MCF 10A (cell line): ENCODE results near the gene USP40. TPM values are rescaled to one million over a fixed set of nuclear protein-coding genes. Genes with fewer than 3 reads are reported as not detected.

ENCODE experiments used
- BruUV-seq: library from RNA; stranded (reverse); fragments of 400-500 nt; replicated peaks from 2 replicates; lab custom pipeline; 2021; lab: Mats Ljungman, UMichigan
- CTCF ChIA-PET: fragments of 300-600 bp; sonication (Branson Sonifier 250); formaldehyde crosslinking; extraction: SDS; loops from one replicate; lab custom pipeline; 2021; ENCODE audit warnings: antibody characterized with exemption, inconsistent platforms; lab: Yijun Ruan, JAX
- POLR2A ChIA-PET: fragments of 300-600, 350-650 bp; sonication (Branson Sonifier 250); formaldehyde crosslinking; extraction: SDS; loops from one replicate; lab custom pipeline; 2020; ENCODE audit warnings: antibody characterized with exemption, inconsistent platforms; lab: Yijun Ruan, JAX
- DNase-seq: peaks from one replicate; pipeline ENCODE4 v3.0.0-alpha.2; 2018; ENCODE audit not compliant: unreplicated experiment
- H3K27ac Mint-ChIP-seq: one replicate; pipeline ENCODE4 v1.8.0; 2022; ENCODE audit warnings: mild to moderate bottlenecking, low read depth, mixed read lengths; ENCODE audit not compliant: unreplicated experiment
- H3K27me3 Mint-ChIP-seq: one replicate; pipeline ENCODE4 v1.8.0; 2022; ENCODE audit warnings: mixed read lengths; ENCODE audit not compliant: insufficient read depth, unreplicated experiment
- H3K36me3 Mint-ChIP-seq: one replicate; pipeline ENCODE4 v1.8.0; 2022; ENCODE audit warnings: mild to moderate bottlenecking, moderate library complexity, mixed read lengths; ENCODE audit not compliant: insufficient read depth, unreplicated experiment
- H3K4me1 Mint-ChIP-seq: one replicate; pipeline ENCODE4 v1.8.0; 2022; ENCODE audit warnings: mixed read lengths; ENCODE audit not compliant: insufficient read depth, unreplicated experiment
- H3K4me3 Mint-ChIP-seq: one replicate; pipeline ENCODE4 v1.8.0; 2022; ENCODE audit warnings: mild to moderate bottlenecking, moderate library complexity, mixed read lengths; ENCODE audit not compliant: unreplicated experiment
- H3K9me3 Mint-ChIP-seq: one replicate; pipeline ENCODE4 v1.8.0; 2022; ENCODE audit warnings: mixed read lengths; ENCODE audit not compliant: unreplicated experiment
- intact Hi-C: fragments of 100-400 bp; cut with micrococcal nuclease; formaldehyde crosslinking; loops from 2 replicates; pipeline ENCODE4 v1.14.1; 2022
- total RNA-seq: library from RNA; stranded (reverse); gene quantifications from 2 replicates; pipeline ENCODE4 v1.2.3, GENCODE V29; 2022
- TF ChIP-seq, protein P1 (sequence below): fragments of 200-600 bp; IDR thresholded peaks from one replicate; pipeline ENCODE4 v1.8.0; 2022; ENCODE audit warnings: antibody characterized with exemption, mild to moderate bottlenecking; ENCODE audit not compliant: unreplicated experiment

The USP40 gene
- total RNA-seq, 1 experiment from 2014 or later: 56.3 TPM

GRCh38 chr2:233553366-233553765, 13.2 kb downstream of the USP40 start:
- Mint-ChIP-seq H3K27me3 (no peaks in the 10 kb centered on the region), H3K9me3 (no peaks in the 10 kb centered on the region), H3K4me3 (no peak overlapping the region), H3K36me3 (peaks cover 80% of the 10 kb centered on the region), H3K4me1 (peaks cover 8% of the 10 kb centered on the region), H3K27ac (no peak overlapping the region)
- no peak for DNase-seq
- TF ChIP-seq, protein P1, sequence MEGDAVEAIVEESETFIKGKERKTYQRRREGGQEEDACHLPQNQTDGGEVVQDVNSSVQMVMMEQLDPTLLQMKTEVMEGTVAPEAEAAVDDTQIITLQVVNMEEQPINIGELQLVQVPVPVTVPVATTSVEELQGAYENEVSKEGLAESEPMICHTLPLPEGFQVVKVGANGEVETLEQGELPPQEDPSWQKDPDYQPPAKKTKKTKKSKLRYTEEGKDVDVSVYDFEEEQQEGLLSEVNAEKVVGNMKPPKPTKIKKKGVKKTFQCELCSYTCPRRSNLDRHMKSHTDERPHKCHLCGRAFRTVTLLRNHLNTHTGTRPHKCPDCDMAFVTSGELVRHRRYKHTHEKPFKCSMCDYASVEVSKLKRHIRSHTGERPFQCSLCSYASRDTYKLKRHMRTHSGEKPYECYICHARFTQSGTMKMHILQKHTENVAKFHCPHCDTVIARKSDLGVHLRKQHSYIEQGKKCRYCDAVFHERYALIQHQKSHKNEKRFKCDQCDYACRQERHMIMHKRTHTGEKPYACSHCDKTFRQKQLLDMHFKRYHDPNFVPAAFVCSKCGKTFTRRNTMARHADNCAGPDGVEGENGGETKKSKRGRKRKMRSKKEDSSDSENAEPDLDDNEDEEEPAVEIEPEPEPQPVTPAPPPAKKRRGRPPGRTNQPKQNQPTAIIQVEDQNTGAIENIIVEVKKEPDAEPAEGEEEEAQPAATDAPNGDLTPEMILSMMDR: no peak
- BruUV-seq: no TSS peak
- ChIA-PET CTCF (interaction anchor here (0.6 kb wide), 2 partner anchors 38 to 47 kb away, joined by 3 read pairs; no protein-coding TSS in a partner anchor), POLR2A (interaction anchor here (1.1 to 4.8 kb wide), 3 partner anchors 12 to 138 kb away, joined by 3 to 35 read pairs (median 3); partner anchors contain the start of gene USP40)
- intact Hi-C loops: loop anchor here (10.0 kb wide), 1 partner anchor 59 kb away; no protein-coding TSS in a partner anchor

- Mint-ChIP-seq H3K4me1 (no peaks in the 10 kb centered on the region), H3K27me3 (no peaks in the 10 kb centered on the region), H3K4me3 (no peak overlapping the region), H3K36me3 (peaks cover 79% of the 10 kb centered on the region), H3K27ac (no peak overlapping the region), H3K9me3 (no peaks in the 10 kb centered on the region)
- DNase-seq: no peak
- no TSS peak for BruUV-seq
- TF ChIP-seq, protein P1: no peak
- CTCF ChIA-PET: interaction anchor here (0.6 to 2.0 kb wide), 2 partner anchors 160 to 252 kb away, joined by 3 to 7 read pairs; no protein-coding TSS in a partner anchor
- intact Hi-C loops: loop anchor here (10.0 kb wide), 1 partner anchor 57 kb away; no protein-coding TSS in a partner anchor
- POLR2A ChIA-PET: interaction anchor here (0.6 to 4.8 kb wide), 3 partner anchors 12 to 39 kb away, joined by 3 to 35 read pairs (median 4); partner anchors contain the start of gene USP40
Observed at GRCh38 chr2:233551491-233551890, 15.1 kb downstream of the USP40 start.

GRCh38 chr2:233546774-233547173, 19.8 kb downstream of the USP40 start:
- intact Hi-C loops: no loop called here
- H3K9me3 Mint-ChIP-seq: no peaks in the 10 kb centered on the region
- H3K36me3 Mint-ChIP-seq: peaks cover 65% of the 10 kb centered on the region
- H3K4me3 Mint-ChIP-seq: no peak overlapping the region
- TF ChIP-seq, protein P1: no peak
- no TSS peak for BruUV-seq
- DNase-seq: no peak
- ChIA-PET CTCF (interaction anchor here (0.5 kb wide), 1 partner anchor 731 kb away, joined by 3 read pairs; no protein-coding TSS in a partner anchor), POLR2A (interaction anchor here (0.7 to 2.0 kb wide), 3 partner anchors 11 to 1474 kb away, joined by 3 to 8 read pairs (median 4); no protein-coding TSS in a partner anchor)
- peaks cover 11% of the 10 kb centered on the region for H3K4me1 Mint-ChIP-seq
- H3K27ac Mint-ChIP-seq: no peak overlapping the region
- no peaks in the 10 kb centered on the region for H3K27me3 Mint-ChIP-seq

- ChIA-PET POLR2A (interaction anchor here (1.0 kb wide), 1 partner anchor 19 kb away, joined by 4 read pairs; no protein-coding TSS in a partner anchor), CTCF (interaction anchor here (0.5 kb wide), 1 partner anchor 160 kb away, joined by 3 read pairs; no protein-coding TSS in a partner anchor)
- no peak for DNase-seq
- Mint-ChIP-seq H3K36me3 (peaks cover 59% of the 10 kb centered on the region), H3K27me3 (no peaks in the 10 kb centered on the region), H3K4me1 (peaks cover 11% of the 10 kb centered on the region), H3K27ac (no peak overlapping the region), H3K4me3 (no peak overlapping the region), H3K9me3 (no peaks in the 10 kb centered on the region)
- intact Hi-C loops: no loop called here
- TF ChIP-seq, protein P1: no peak
- no TSS peak for BruUV-seq
Observed at GRCh38 chr2:233546101-233546500, 20.5 kb downstream of the USP40 start.
